ENCODE data around the gene TAAR6.

- TF ChIP-seq CTCF (IDR thresholded peaks at IDR 0.05 in 2 of 3, conservative IDR thresholded peaks at IDR 0.05 in 1 of 3; ENCODE audit: control insufficient read depth in 2 of 3, extremely low read depth in 1 of 3, insufficient read depth in 1 of 3, low read depth in 3 of 3, low read length in 3 of 3), result no peak
- no peak for TF ChIP-seq POLR2A (IDR thresholded peaks at IDR 0.05; ENCODE audit: low read depth, low read length)
- no peak for TF ChIP-seq SREBF2 (IDR thresholded peaks at IDR 0.05; ENCODE audit: low read length)
- TF ChIP-seq RCOR1 (conservative IDR thresholded peaks at IDR 0.05; ENCODE audit: low read depth, low read length), result no peak
- no peak for TF ChIP-seq NKRF (conservative IDR thresholded peaks at IDR 0.05)
- no peak for TF ChIP-seq HDAC6 (IDR thresholded peaks at IDR 0.05; ENCODE audit: unreplicated experiment)
- no peak for TF ChIP-seq JUND (IDR thresholded peaks at IDR 0.05; ENCODE audit: low read depth, low read length)
- TF ChIP-seq ZBTB40 (IDR thresholded peaks at IDR 0.05; ENCODE audit: borderline replicate concordance), result no peak
Observed at GRCh38 chr6:132544826-132545225, 25.3 kb upstream of the TAAR6 start.

Data from GM12878 (cell line).